GM18858 (cell line): Measurements from ENCODE around the gene MYMK.

Experiments
- ATAC-seq: cut with Tn5 transposase; IDR thresholded peaks from one replicate; pipeline ENCODE4 v1.9.1; 2021; ENCODE audit not compliant: unreplicated experiment

Gene MYMK

GRCh38 chr9:133520121-133520835 lies 4.5 kb downstream of the MYMK start:
- ATAC-seq = no peak

GRCh38 chr9:133519693-133520092 lies 5.1 kb downstream of the MYMK start:
- ATAC-seq = no peak

- no peak for ATAC-seq
Measured at GRCh38 chr9:133518706-133519449, 5.9 kb downstream of the MYMK start.

GRCh38 chr9:133518200-133518599 lies 6.6 kb downstream of the MYMK start:
- no peak for ATAC-seq

GRCh38 chr9:133517711-133518110 lies 7.0 kb downstream of the MYMK start:
- no peak for ATAC-seq

- ATAC-seq = no peak
Measured at GRCh38 chr9:133516961-133517350, 7.8 kb downstream of the MYMK start.

GRCh38 chr9:133516256-133516960 lies 8.4 kb downstream of the MYMK start:
- no peak for ATAC-seq

GRCh38 chr9:133515615-133516255 lies 9.0 kb downstream of the MYMK start:
- no peak for ATAC-seq

GRCh38 chr9:133515240-133515610 lies 9.5 kb downstream of the MYMK start:
- ATAC-seq = no peak

GRCh38 chr9:133514460-133515239 lies 10.1 kb downstream of the MYMK start:
- no peak for ATAC-seq

- no peak for ATAC-seq
Measured at GRCh38 chr9:133513214-133514100, 11.3 kb downstream of the MYMK start.

- no peak for ATAC-seq
Measured at GRCh38 chr9:133512253-133513213, 12.2 kb downstream of the MYMK start.

- no peak for ATAC-seq
Measured at GRCh38 chr9:133511607-133512006, 13.2 kb downstream of the MYMK start.

- ATAC-seq = no peak
Measured at GRCh38 chr9:133510926-133511505, 13.7 kb downstream of the MYMK start.

GRCh38 chr9:133509179-133510083 lies 15.3 kb downstream of the MYMK start:
- ATAC-seq = no peak

- ATAC-seq = no peak
Measured at GRCh38 chr9:133508046-133508445, 16.7 kb downstream of the MYMK start.
